SK-N-SH (cell line): Measurements from ENCODE around the gene PRIM1. TPM values are rescaled to one million over a fixed set of nuclear protein-coding genes. Genes with fewer than 3 reads are reported as not detected.

Experiments used
- CTCF ChIA-PET: fragments of 300-600, 350-600 bp; formaldehyde crosslinking; extraction: SDS; loops from one replicate; lab custom pipeline; 2021; lab: Yijun Ruan, JAX
- POLR2A ChIA-PET: fragments of 350-600 bp; sonication (Branson Sonifier 250); formaldehyde crosslinking; extraction: SDS; loops from one replicate; lab custom pipeline; 2020; ENCODE audit warnings: antibody characterized with exemption, inconsistent platforms; lab: Yijun Ruan, JAX
- DNase-seq: peaks from one replicate; pipeline ENCODE4 v3.0.0; 2012
- H2AFZ ChIP-seq: fragments of 200-600 bp; sonication (generic); 2 replicates; pipeline ENCODE4 v1.8.1; 2016; ENCODE audit warnings: antibody characterized with exemption, mild to moderate bottlenecking, low read depth
- H3F3A ChIP-seq: fragments of 200-600 bp; sonication (generic); replicated peaks from 2 replicates; pipeline ENCODE3; 2016; ENCODE audit warnings: antibody characterized with exemption, mild to moderate bottlenecking; ENCODE audit not compliant: insufficient read depth
- H3K27ac ChIP-seq, 2 experiments: fragments of 200-500 bp in 1 of 2; fragments of 200-600 bp in 1 of 2; sonication (Bioruptor generic) in 1 of 2; sonication (generic), shearing (Covaris generic) in 1 of 2; 2 replicates each; pipeline versions ENCODE4 v1.5.1 to v1.6.1; 2014 to 2016; ENCODE audit warnings: low read depth in 2 of 2, inconsistent platforms in 1 of 2, low read length in 1 of 2, mild to moderate bottlenecking in 1 of 2, mixed read lengths in 1 of 2
- H3K27me3 ChIP-seq: fragments of 200-600 bp; sonication (generic), shearing (Covaris generic); 2 replicates; pipeline ENCODE4 v1.6.1; 2016; ENCODE audit warnings: mixed run types; ENCODE audit not compliant: insufficient read depth
- H3K36me3 ChIP-seq, 2 experiments: fragments of 200-500 bp in 1 of 2; fragments of 200-600 bp in 1 of 2; sonication (Bioruptor generic) in 1 of 2; sonication (generic) in 1 of 2; replicated peaks in 1 of 2; 2 replicates each; pipeline versions ENCODE3 to v1.5.1; 2014 to 2016; ENCODE audit warnings: low read length in 1 of 2, mild to moderate bottlenecking in 1 of 2; ENCODE audit not compliant: insufficient read depth in 2 of 2, control insufficient read depth in 1 of 2
- H3K4me1 ChIP-seq, 2 experiments: fragments of 200-500 bp in 1 of 2; fragments of 200-600 bp in 1 of 2; sonication (Bioruptor generic) in 1 of 2; sonication (generic), shearing (Covaris generic) in 1 of 2; 2 replicates each; pipeline versions ENCODE4 v1.5.1 to v1.6.1; 2014 to 2016; ENCODE audit warnings: low read depth in 1 of 2, low read length in 1 of 2, mixed run types in 1 of 2; ENCODE audit not compliant: insufficient read depth in 2 of 2, control insufficient read depth in 1 of 2
- H3K4me2 ChIP-seq: fragments of 200-600 bp; sonication (generic), shearing (Covaris generic); 2 replicates; pipeline ENCODE4 v1.6.1; 2017; ENCODE audit warnings: mixed run types
- H3K4me3 ChIP-seq, 2 experiments: fragments of 200-500 bp in 1 of 2; fragments of 200-600 bp in 1 of 2; sonication (Bioruptor generic) in 1 of 2; sonication (generic), shearing (Covaris generic) in 1 of 2; 2 replicates each; pipeline versions ENCODE4 v1.5.1 to v1.8.1; 2014 to 2016; ENCODE audit warnings: low read depth in 2 of 2, inconsistent platforms in 1 of 2, low read length in 1 of 2, mild to moderate bottlenecking in 1 of 2, mixed read lengths in 1 of 2, moderate library complexity in 1 of 2
- H3K79me2 ChIP-seq: fragments of 200-600 bp; sonication (generic); 2 replicates; pipeline ENCODE4 v1.8.1; 2017; ENCODE audit warnings: mild to moderate bottlenecking; ENCODE audit not compliant: insufficient read depth
- H3K9ac ChIP-seq: fragments of 200-600 bp; sonication (generic); 2 replicates; pipeline ENCODE4 v1.6.1; 2017; ENCODE audit warnings: mixed run types
- H3K9me2 ChIP-seq: fragments of 200-600 bp; sonication (generic); 2 replicates; pipeline ENCODE4 v1.6.1; 2017; ENCODE audit warnings: mixed run types
- H3K9me3 ChIP-seq: fragments of 200-600 bp; sonication (generic); 2 replicates; pipeline ENCODE4 v1.6.1; 2017; ENCODE audit warnings: mixed run types, mild to moderate bottlenecking, moderate library complexity
- H4K20me1 ChIP-seq: fragments of 200-600 bp; sonication (generic); 2 replicates; pipeline ENCODE4 v1.6.1; 2017; ENCODE audit warnings: mild to moderate bottlenecking, mixed run types; ENCODE audit not compliant: insufficient read depth
- EP300 ChIP-seq, 2 experiments: IDR thresholded peaks; 2 replicates each; pipeline versions ENCODE4 v1.4.0 to v1.6.1; 2012; ENCODE audit warnings: borderline replicate concordance in 1 of 2, low read depth in 1 of 2, low read length in 1 of 2
- EZH2phosphoT487 ChIP-seq: fragments of 200-600 bp; sonication (generic); IDR thresholded peaks from 2 replicates; pipeline ENCODE4 v1.6.1; 2017; ENCODE audit warnings: low read depth, mixed run types, mild to moderate bottlenecking, antibody characterized with exemption, moderate library complexity, borderline replicate concordance
- FOSL2 ChIP-seq: IDR thresholded peaks from 2 replicates; pipeline ENCODE4 v1.4.0; 2012; ENCODE audit warnings: low read depth, mild to moderate bottlenecking, moderate library complexity, borderline replicate concordance
- FOXJ3 ChIP-seq: sonication (generic); formaldehyde crosslinking; IDR thresholded peaks from 2 replicates; pipeline ENCODE4 v1.5.1; 2020; ENCODE audit warnings: mild to moderate bottlenecking, missing genetic modification reagents
- MEF2A ChIP-seq: IDR thresholded peaks from 2 replicates; pipeline ENCODE4 v1.4.0; 2012; ENCODE audit warnings: low read depth, borderline replicate concordance
- NFIC ChIP-seq: IDR thresholded peaks from 2 replicates; pipeline ENCODE4 v1.4.0; 2012; ENCODE audit warnings: borderline replicate concordance
- POLR2AphosphoS5 ChIP-seq: IDR thresholded peaks from 2 replicates; pipeline ENCODE4 v1.6.1; 2012; ENCODE audit warnings: low read depth, low read length
- RCOR1 ChIP-seq: fragments of 150-350 bp; IDR thresholded peaks from 2 replicates; pipeline ENCODE4 v1.6.1; 2017; ENCODE audit warnings: antibody characterized with exemption, low read length
- REST ChIP-seq: IDR thresholded peaks from 2 replicates; pipeline ENCODE4 v1.6.1; 2012; ENCODE audit warnings: mild to moderate bottlenecking, low read depth, low read length, moderate library complexity
- RXRA ChIP-seq: IDR thresholded peaks from 2 replicates; pipeline ENCODE4 v1.4.0; 2012; ENCODE audit warnings: low read depth, mild to moderate bottlenecking, borderline replicate concordance
- SIN3A ChIP-seq: IDR thresholded peaks from 2 replicates; pipeline ENCODE4 v1.6.1; 2012; ENCODE audit warnings: low read depth, mild to moderate bottlenecking, low read length, moderate library complexity, borderline replicate concordance
- TCF12 ChIP-seq: IDR thresholded peaks from 2 replicates; pipeline ENCODE4 v1.4.0; 2012
- USF1 ChIP-seq: IDR thresholded peaks from 2 replicates; pipeline ENCODE4 v1.4.0; 2012; ENCODE audit warnings: low read depth, borderline replicate concordance
- USF2 ChIP-seq: fragments of 150-350 bp; IDR thresholded peaks from 2 replicates; pipeline ENCODE4 v1.6.1; 2017; ENCODE audit warnings: antibody characterized with exemption, low read length, low read depth, borderline replicate concordance
- WGBS: methylation state at CpG from one replicate; pipeline ENCODE4 v1.1.6; 2017; ENCODE audit warnings: low lambda C conversion rate; 5-methylcytosine and 5-hydroxymethylcytosine counted together
- polyA plus RNA-seq, 3 experiments: library from polyadenylated mRNA; depleted of rRNA; stranded (reverse); fragments of >200 nt; gene quantifications; 2 replicates each; pipeline ENCODE4 v1.2.3, GENCODE V29; 2012

PRIM1 gene
- polyA plus RNA-seq, 1 of the 3 experiments (the other 2 are of a cell fraction), result 10.9 TPM

GRCh38 chr12:56716458-56716857 lies 35.7 kb downstream of the PRIM1 start:
- peaks cover 62% of the 10 kb centered on the region for H3K79me2 ChIP-seq
- H3F3A ChIP-seq, result peaks cover 43% of the 10 kb centered on the region
- no peaks in the 10 kb centered on the region for H3K27me3 ChIP-seq
- no peak overlapping the region for H2AFZ ChIP-seq
- H3K9me2 ChIP-seq, result no peaks in the 10 kb centered on the region
- no peak for TF ChIP-seq MEF2A
- no peak for TF ChIP-seq EZH2phosphoT487
- TF ChIP-seq EP300 (IDR thresholded peaks at IDR 0.05; ENCODE audit: borderline replicate concordance in 1 of 2, low read depth in 1 of 2, low read length in 1 of 2), result no peak
- TF ChIP-seq RCOR1, result no peak
- H3K9ac ChIP-seq, result no peak overlapping the region
- H3K4me3 ChIP-seq, result no peak overlapping the region
- peaks cover 74% of the 10 kb centered on the region for H4K20me1 ChIP-seq
- DNase-seq, result no peak
- ChIA-PET POLR2A (interaction anchor here (0.9 to 1.5 kb wide), 2 partner anchors 9 to 71 kb away, joined by 3 to 8 read pairs; partner anchors contain the start of gene NACA), CTCF (no interaction called here)
- H3K9me3 ChIP-seq, result no peaks in the 10 kb centered on the region
- WGBS, result 100% methylated on average over 1 of the region's 1 CpG
- peaks cover 61 to 69% of the 10 kb centered on the region in 2 experiments for H3K36me3 ChIP-seq
- H3K4me2 ChIP-seq, result no peak overlapping the region
- H3K4me1 ChIP-seq, result peaks cover 5 to 13% of the 10 kb centered on the region in 2 experiments; a peak in 2 of 4 replicates
- H3K27ac ChIP-seq, result no peak overlapping the region

GRCh38 chr12:56715798-56716197 lies 36.3 kb downstream of the PRIM1 start:
- peaks cover 50% of the 10 kb centered on the region for H3F3A ChIP-seq
- H3K4me2 ChIP-seq, result no peak overlapping the region
- ChIA-PET POLR2A (interaction anchor here (0.9 to 1.5 kb wide), 2 partner anchors 9 to 71 kb away, joined by 3 to 8 read pairs; partner anchors contain the start of gene NACA), CTCF (no interaction called here)
- no peaks in the 10 kb centered on the region for H3K9me3 ChIP-seq
- no peak for DNase-seq
- H3K27ac ChIP-seq, result no peak overlapping the region
- H3K36me3 ChIP-seq, result peaks cover 64 to 67% of the 10 kb centered on the region in 2 experiments
- peaks cover 55% of the 10 kb centered on the region for H3K79me2 ChIP-seq
- 88% methylated on average over 8 of the region's 8 CpGs for WGBS
- H4K20me1 ChIP-seq, result peaks cover 67% of the 10 kb centered on the region
- H3K4me3 ChIP-seq, result no peak overlapping the region
- H3K9me2 ChIP-seq, result no peaks in the 10 kb centered on the region
- TF ChIP-seq RXRA (no peak), SIN3A (no peak), USF2 (no peak), FOSL2 (no peak), POLR2AphosphoS5 (no peak)
- no peak overlapping the region for H3K9ac ChIP-seq
- no peaks in the 10 kb centered on the region for H3K27me3 ChIP-seq
- peaks cover 0 to 6% of the 10 kb centered on the region in 2 experiments; a peak in 1 of 4 replicates for H3K4me1 ChIP-seq
- H2AFZ ChIP-seq, result no peak overlapping the region

GRCh38 chr12:56714431-56714929 lies 37.6 kb downstream of the PRIM1 start:
- Histone ChIP-seq H3K4me2 (no peak overlapping the region), H3K36me3 (peaks cover 52 to 54% of the 10 kb centered on the region in 2 experiments), H3K4me3 (no peak overlapping the region), H3K27ac (no peak overlapping the region), H3K4me1 (peaks cover 0 to 3% of the 10 kb centered on the region in 2 experiments; a peak in 1 of 4 replicates), H3K9ac (no peak overlapping the region), H3K9me2 (no peaks in the 10 kb centered on the region), H3K9me3 (no peaks in the 10 kb centered on the region), H2AFZ (no peak overlapping the region), H3F3A (peaks cover 58% of the 10 kb centered on the region), H3K79me2 (peaks cover 42% of the 10 kb centered on the region), H3K27me3 (no peaks in the 10 kb centered on the region), H4K20me1 (peaks cover 54% of the 10 kb centered on the region)
- DNase-seq, result no peak
- 96% methylated on average over 2 of the region's 2 CpGs for WGBS
- ChIA-PET CTCF (interaction anchor here (0.8 kb wide), 1 partner anchor 8 kb away, joined by 3 read pairs; no protein-coding TSS in a partner anchor), POLR2A (no interaction called here)
- TF ChIP-seq REST (no peak), USF2 (no peak), FOXJ3 (CRISPR knock-in tag) (no peak), USF1 (no peak), NFIC (no peak), SIN3A (no peak), TCF12 (no peak), RXRA (no peak)
